Ecto neural progenitor cell (in vitro differentiated cells): Measurements from ENCODE around the gene AP2A1.
"Not testable (repeated sequence)": the region's sequence is repeated elsewhere in the genome, so short reads cannot be mapped to it uniquely, and the experiment has no call there.

Experiments
- DNase-seq: peaks from one replicate; pipeline ENCODE4 v3.0.0-alpha.2; 2018; ENCODE audit warnings: low spot score

The AP2A1 gene

GRCh38 chr19:49766930-49767299, at the start of gene AP2A1:
Gene AP2A1 (plus strand): TSS chr19:49767001. CDS start chr19:49767134, 133 bp downstream.
- DNase-seq: no peak

- DNase-seq: no peak
These were observed 48.3 kb upstream of the AP2A1 start for GRCh38 chr19:49718511-49718910.

GRCh38 chr19:49718991-49719390, 47.8 kb upstream of the AP2A1 start:
- DNase-seq: no peak

GRCh38 chr19:49719420-49719819, 47.4 kb upstream of the AP2A1 start:
- not testable (repeated sequence) for DNase-seq

- no peak for DNase-seq
These were observed 39.4 kb upstream of the AP2A1 start for GRCh38 chr19:49727217-49728030.

GRCh38 chr19:49730166-49730565, 36.6 kb upstream of the AP2A1 start:
- DNase-seq: no peak

GRCh38 chr19:49738268-49738667, 28.5 kb upstream of the AP2A1 start:
- DNase-seq: no peak

- no peak for DNase-seq
These were observed 27.7 kb upstream of the AP2A1 start for GRCh38 chr19:49739098-49739497.

- DNase-seq: no peak
These were observed 26.9 kb upstream of the AP2A1 start for GRCh38 chr19:49739933-49740332.

GRCh38 chr19:49741210-49741844, 25.5 kb upstream of the AP2A1 start:
- no peak for DNase-seq

GRCh38 chr19:49744946-49745381, 21.8 kb upstream of the AP2A1 start:
- DNase-seq: no peak

GRCh38 chr19:49746206-49746958, 20.4 kb upstream of the AP2A1 start:
- peak; percentile 70 for DNase-seq

GRCh38 chr19:49749055-49749716, 17.6 kb upstream of the AP2A1 start:
- no peak for DNase-seq

GRCh38 chr19:49749771-49750170, 17.0 kb upstream of the AP2A1 start:
- no peak for DNase-seq

- no peak for DNase-seq
These were observed 14.1 kb upstream of the AP2A1 start for GRCh38 chr19:49752701-49753100.

GRCh38 chr19:49755956-49756355, 10.8 kb upstream of the AP2A1 start:
- no peak for DNase-seq

GRCh38 chr19:49758292-49758691, 8.5 kb upstream of the AP2A1 start:
- DNase-seq: no peak

- DNase-seq: no peak
These were observed 5.6 kb upstream of the AP2A1 start for GRCh38 chr19:49761249-49761624.

- DNase-seq: no peak
These were observed 5.0 kb upstream of the AP2A1 start for GRCh38 chr19:49761625-49762311.

- DNase-seq: no peak
These were observed 3.6 kb upstream of the AP2A1 start, which contains the start of gene TSKS for GRCh38 chr19:49763230-49763629. Gene TSKS (minus strand): TSS chr19:49763306. CDS start chr19:49763247, 59 bp downstream.

GRCh38 chr19:49764341-49764740, 2.5 kb upstream of the AP2A1 start:
- no peak for DNase-seq
